HG02840 (cell line): Measurements from ENCODE around the gene RAPGEF1.
"Not testable (repeated sequence)": the region's sequence is repeated elsewhere in the genome, so short reads cannot be mapped to it uniquely, and the experiment has no call there.

ENCODE experiments used
- ATAC-seq: cut with Tn5 transposase; IDR thresholded peaks from one replicate; pipeline ENCODE4 v1.9.1; 2021; ENCODE audit warnings: mild to moderate bottlenecking, moderate library complexity, moderate number of reproducible peaks; ENCODE audit not compliant: unreplicated experiment, low FRiP score

Gene RAPGEF1

GRCh38 chr9:131709771-131710431 lies 30.0 kb downstream of the RAPGEF1 start:
- ATAC-seq, result no peak

- not testable (repeated sequence) for ATAC-seq
Observed at GRCh38 chr9:131709010-131709770, 30.7 kb downstream of the RAPGEF1 start.

GRCh38 chr9:131708226-131709002 lies 31.5 kb downstream of the RAPGEF1 start:
- no peak for ATAC-seq

GRCh38 chr9:131707733-131708157 lies 32.1 kb downstream of the RAPGEF1 start:
- no peak for ATAC-seq

- no peak for ATAC-seq
Observed at GRCh38 chr9:131707050-131707449, 32.8 kb downstream of the RAPGEF1 start.

- ATAC-seq, result no peak
Observed at GRCh38 chr9:131706608-131706970, 33.3 kb downstream of the RAPGEF1 start.

GRCh38 chr9:131704988-131705387 lies 34.9 kb downstream of the RAPGEF1 start:
- no peak for ATAC-seq

- ATAC-seq, result no peak
Observed at GRCh38 chr9:131704141-131704983, 35.5 kb downstream of the RAPGEF1 start.

GRCh38 chr9:131703697-131704096 lies 36.2 kb downstream of the RAPGEF1 start:
- no peak for ATAC-seq

GRCh38 chr9:131702911-131703310 lies 37.0 kb downstream of the RAPGEF1 start:
- ATAC-seq, result no peak

- ATAC-seq, result no peak
Observed at GRCh38 chr9:131701789-131702337, 38.0 kb downstream of the RAPGEF1 start.

GRCh38 chr9:131701436-131701781 lies 38.5 kb downstream of the RAPGEF1 start:
- ATAC-seq, result no peak

GRCh38 chr9:131700765-131701435 lies 39.0 kb downstream of the RAPGEF1 start:
- ATAC-seq, result no peak

- no peak for ATAC-seq
Observed at GRCh38 chr9:131700076-131700475, 39.8 kb downstream of the RAPGEF1 start.

- ATAC-seq, result no peak
Observed at GRCh38 chr9:131698618-131698985, 41.3 kb downstream of the RAPGEF1 start.

GRCh38 chr9:131697908-131698617 lies 41.8 kb downstream of the RAPGEF1 start:
- ATAC-seq, result no peak

- no peak for ATAC-seq
Observed at GRCh38 chr9:131697097-131697496, 42.8 kb downstream of the RAPGEF1 start.

- ATAC-seq, result no peak
Observed at GRCh38 chr9:131695836-131696460, 43.9 kb downstream of the RAPGEF1 start.

- no peak for ATAC-seq
Observed at GRCh38 chr9:131695366-131695765, 44.5 kb downstream of the RAPGEF1 start.
